Panc1 (cell line): ENCODE measurements around the gene SLC3A2. TPM values are rescaled to one million over a fixed set of nuclear protein-coding genes. Genes with fewer than 3 reads are reported as not detected.
A peak's percentile ranks its signal among the peaks of the same experiment; 100 is the strongest.

Experiments used
- ATAC-seq: fragments of 200-7000 bp; cut with Tn5 transposase; 2 replicates; pipeline ENCODE4 v1.9.1; 2020; ENCODE audit warnings: mild to moderate bottlenecking, moderate library complexity
- BruUV-seq: library from RNA; stranded (reverse); fragments of 400-500 nt; replicated peaks from 2 replicates; lab custom pipeline; 2021; lab: Mats Ljungman, UMichigan
- CTCF ChIA-PET: fragments of 300-600 bp; sonication (Branson Sonifier 250); formaldehyde crosslinking; loops from one replicate; lab custom pipeline; 2022; ENCODE audit warnings: antibody characterized with exemption; lab: Charles Lee
- POLR2A ChIA-PET: fragments of 300-600 bp; sonication (Branson Sonifier 250); formaldehyde crosslinking; loops from one replicate; lab custom pipeline; 2022; ENCODE audit warnings: antibody characterized with exemption; lab: Charles Lee
- DNase-seq: peaks from one replicate; pipeline ENCODE4 v3.0.0-alpha.2; 2010; ENCODE audit warnings: low read depth, low spot score
- H3K27ac ChIP-seq: 2 replicates; pipeline ENCODE4 v1.5.1; 2011; ENCODE audit warnings: mild to moderate bottlenecking, low read length, inconsistent platforms
- H3K27me3 ChIP-seq: fragments of 200-500 bp; sonication (Bioruptor generic); 2 replicates; pipeline ENCODE4 v1.6.0; 2014; ENCODE audit warnings: low read length, inconsistent platforms; ENCODE audit not compliant: control insufficient read depth, insufficient read depth
- H3K36me3 ChIP-seq: fragments of 200-500 bp; sonication (Bioruptor generic); 2 replicates; pipeline ENCODE4 v1.5.1; 2014; ENCODE audit warnings: inconsistent platforms, mild to moderate bottlenecking, low read length, moderate library complexity; ENCODE audit not compliant: control insufficient read depth, insufficient read depth
- H3K4me1 ChIP-seq: 2 replicates; pipeline ENCODE4 v1.5.1; 2011; ENCODE audit warnings: inconsistent platforms, mild to moderate bottlenecking, low read length, moderate library complexity; ENCODE audit not compliant: control insufficient read depth, insufficient read depth
- H3K4me3 ChIP-seq, 2 experiments: 2 replicates each; pipeline ENCODE4 v1.5.1; 2011 to 2012; ENCODE audit warnings: low read depth in 2 of 2, low read length in 2 of 2, mild to moderate bottlenecking in 2 of 2, inconsistent platforms in 1 of 2, moderate library complexity in 1 of 2
- H3K9me3 ChIP-seq: fragments of 200-500 bp; sonication (Bioruptor generic); 2 replicates; pipeline ENCODE4 v1.5.1; 2014; ENCODE audit warnings: low read depth, mild to moderate bottlenecking, inconsistent platforms, low read length, moderate library complexity; ENCODE audit not compliant: control insufficient read depth, insufficient read depth
- POLR2AphosphoS5 ChIP-seq: IDR thresholded peaks from 2 replicates; pipeline ENCODE4 v1.6.1; 2012; ENCODE audit warnings: mild to moderate bottlenecking, low read depth, low read length, moderate library complexity
- SIN3A ChIP-seq: IDR thresholded peaks from 2 replicates; pipeline ENCODE4 v1.6.1; 2012; ENCODE audit warnings: low read depth, mild to moderate bottlenecking, low read length, moderate library complexity, borderline replicate concordance; ENCODE audit not compliant: insufficient read depth
- TCF7L2 ChIP-seq: IDR thresholded peaks from 2 replicates; pipeline ENCODE4 v1.6.1; 2011; ENCODE audit warnings: mild to moderate bottlenecking, low read depth, low read length, inconsistent platforms
- in situ Hi-C: cut with HindIII; loops from 2 replicates; pipeline ENCODE4 v1.10.0; 2016; ENCODE audit warnings: low sequenced_read_pairs, low pct_unique_long_range_greater_than_20kb
- intact Hi-C: fragments of 100-400 bp; cut with micrococcal nuclease; formaldehyde crosslinking; loops from one replicate; pipeline ENCODE4 v1.10.0; 2022; ENCODE audit not compliant: unreplicated experiment
- total RNA-seq: library from RNA; stranded (reverse); gene quantifications from one replicate; pipeline ENCODE4 v1.2.1, GENCODE V29; 2021; ENCODE audit not compliant: unreplicated experiment
- TF ChIP-seq, protein P1 (sequence below): fragments of 450-650 bp; IDR thresholded peaks from 2 replicates; pipeline ENCODE4 v1.5.1; 2017; ENCODE audit warnings: mild to moderate bottlenecking
- TF ChIP-seq, protein P2 (sequence below), 2 experiments: IDR thresholded peaks; 2 replicates each; pipeline ENCODE4 v1.6.1; 2011 to 2012; ENCODE audit warnings: low read depth in 2 of 2, control low read depth in 1 of 2, low read length in 1 of 2, mild to moderate bottlenecking in 1 of 2, moderate library complexity in 1 of 2; ENCODE audit not compliant: insufficient read depth in 1 of 2

Gene SLC3A2
- total RNA-seq, 1 experiment from 2014 or later, result 184 TPM

DNA sequence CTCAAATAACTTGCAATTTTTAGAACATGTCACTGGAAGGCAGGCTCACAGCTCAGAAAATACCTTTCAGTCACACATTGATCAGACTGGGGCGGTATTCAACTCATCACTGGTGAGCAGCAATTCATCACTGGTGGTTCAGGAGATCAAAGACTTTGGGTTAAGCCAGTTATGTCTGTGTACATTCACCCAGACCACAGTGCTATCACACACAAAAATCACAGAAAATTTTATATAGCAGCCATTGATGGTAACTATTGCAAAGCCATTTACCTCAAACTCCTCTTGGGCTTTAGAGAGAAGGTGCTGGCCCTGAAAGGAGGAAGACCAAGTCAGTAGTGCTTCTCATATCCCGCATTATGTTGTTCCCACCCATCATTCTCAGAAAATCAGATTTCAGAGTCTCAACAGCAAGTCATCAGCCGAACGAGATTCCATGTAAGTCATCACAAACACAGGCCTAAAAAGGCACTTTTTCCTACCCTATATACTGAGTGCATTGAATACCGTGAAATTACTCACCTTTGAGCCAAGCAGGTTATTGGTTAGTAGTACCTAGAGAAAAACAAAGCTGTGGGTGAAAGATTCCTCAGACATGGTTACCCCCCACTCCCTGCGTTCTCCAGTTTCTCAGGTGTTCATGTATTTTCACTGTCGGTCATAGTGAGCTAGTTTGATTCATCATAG, 27.3 kb upstream of the SLC3A2 start:
- no peak for DNase-seq
- peak overlapping the region; percentile 71 to 99 for H3K4me3 ChIP-seq
- H3K27me3 ChIP-seq, result no peaks in the 10 kb centered on the region
- POLR2A ChIA-PET, result no interaction called here
- CTCF ChIA-PET, result interaction anchor here (0.6 kb wide), 1 partner anchor 26 kb away, joined by 4 read pairs; no protein-coding TSS in a partner anchor
- peak overlapping the region; percentile 99 for H3K27ac ChIP-seq
- no peak for ATAC-seq
- peaks cover 40% of the 10 kb centered on the region for H3K4me1 ChIP-seq
- TF ChIP-seq TCF7L2, result peak; percentile 50; the same call in 1 of the 2 replicates
- TF ChIP-seq, protein P1, sequence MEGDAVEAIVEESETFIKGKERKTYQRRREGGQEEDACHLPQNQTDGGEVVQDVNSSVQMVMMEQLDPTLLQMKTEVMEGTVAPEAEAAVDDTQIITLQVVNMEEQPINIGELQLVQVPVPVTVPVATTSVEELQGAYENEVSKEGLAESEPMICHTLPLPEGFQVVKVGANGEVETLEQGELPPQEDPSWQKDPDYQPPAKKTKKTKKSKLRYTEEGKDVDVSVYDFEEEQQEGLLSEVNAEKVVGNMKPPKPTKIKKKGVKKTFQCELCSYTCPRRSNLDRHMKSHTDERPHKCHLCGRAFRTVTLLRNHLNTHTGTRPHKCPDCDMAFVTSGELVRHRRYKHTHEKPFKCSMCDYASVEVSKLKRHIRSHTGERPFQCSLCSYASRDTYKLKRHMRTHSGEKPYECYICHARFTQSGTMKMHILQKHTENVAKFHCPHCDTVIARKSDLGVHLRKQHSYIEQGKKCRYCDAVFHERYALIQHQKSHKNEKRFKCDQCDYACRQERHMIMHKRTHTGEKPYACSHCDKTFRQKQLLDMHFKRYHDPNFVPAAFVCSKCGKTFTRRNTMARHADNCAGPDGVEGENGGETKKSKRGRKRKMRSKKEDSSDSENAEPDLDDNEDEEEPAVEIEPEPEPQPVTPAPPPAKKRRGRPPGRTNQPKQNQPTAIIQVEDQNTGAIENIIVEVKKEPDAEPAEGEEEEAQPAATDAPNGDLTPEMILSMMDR, result no peak
- peak; percentile 11; the same call in 1 of the 2 replicates for TF ChIP-seq POLR2AphosphoS5
- in situ Hi-C loops (no loop called here), intact Hi-C loops (no loop called here)
- no peaks in the 10 kb centered on the region for H3K9me3 ChIP-seq
- BruUV-seq, result no TSS peak
- peaks cover 31% of the 10 kb centered on the region for H3K36me3 ChIP-seq

DNA sequence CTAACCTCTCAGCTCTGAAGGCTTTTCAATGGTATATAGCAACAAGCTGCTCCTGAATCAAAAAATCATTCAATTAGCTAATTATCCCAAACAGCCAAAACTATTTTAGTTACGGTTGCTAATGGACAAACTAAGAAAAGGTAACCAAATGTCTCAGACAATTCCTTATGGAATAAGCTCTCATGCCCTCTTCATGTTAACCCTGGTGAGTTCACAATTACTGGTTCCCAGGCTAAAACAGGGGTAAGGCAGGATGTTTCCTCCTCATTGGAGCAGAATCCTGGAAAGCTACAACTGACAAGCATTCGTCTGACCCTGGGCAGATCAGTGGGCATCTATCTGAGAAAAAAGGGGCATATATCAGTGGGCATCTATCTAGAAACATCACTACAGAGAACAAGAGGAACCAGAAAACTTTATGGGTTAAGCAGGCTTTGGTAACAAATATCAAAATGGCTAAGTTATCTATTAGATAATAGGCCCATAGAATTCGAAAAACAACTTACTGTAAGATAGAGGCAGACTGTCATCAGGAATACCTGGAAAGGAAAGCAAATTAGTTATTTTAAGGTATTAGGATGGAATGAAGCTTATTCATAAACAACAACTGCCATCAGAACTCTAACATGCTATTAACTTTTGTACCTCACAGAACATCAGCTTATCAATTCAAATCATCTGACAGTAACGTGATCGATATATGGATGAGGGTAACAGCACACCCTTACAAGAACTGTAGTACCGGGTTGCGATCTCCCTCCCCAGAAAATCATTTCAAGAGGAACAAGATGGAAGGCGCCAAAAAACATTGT, 26.5 kb upstream of the SLC3A2 start:
- POLR2A ChIA-PET, result interaction anchor here (0.6 to 3.0 kb wide), 2 partner anchors 13 to 40 kb away, joined by 5 to 23 read pairs; no protein-coding TSS in a partner anchor
- TF ChIP-seq POLR2AphosphoS5 (no peak; the same call in 1 of the 2 replicates), TCF7L2 (no peak), SIN3A (no peak)
- TF ChIP-seq, protein P1, result no peak
- TF ChIP-seq, protein P2, sequence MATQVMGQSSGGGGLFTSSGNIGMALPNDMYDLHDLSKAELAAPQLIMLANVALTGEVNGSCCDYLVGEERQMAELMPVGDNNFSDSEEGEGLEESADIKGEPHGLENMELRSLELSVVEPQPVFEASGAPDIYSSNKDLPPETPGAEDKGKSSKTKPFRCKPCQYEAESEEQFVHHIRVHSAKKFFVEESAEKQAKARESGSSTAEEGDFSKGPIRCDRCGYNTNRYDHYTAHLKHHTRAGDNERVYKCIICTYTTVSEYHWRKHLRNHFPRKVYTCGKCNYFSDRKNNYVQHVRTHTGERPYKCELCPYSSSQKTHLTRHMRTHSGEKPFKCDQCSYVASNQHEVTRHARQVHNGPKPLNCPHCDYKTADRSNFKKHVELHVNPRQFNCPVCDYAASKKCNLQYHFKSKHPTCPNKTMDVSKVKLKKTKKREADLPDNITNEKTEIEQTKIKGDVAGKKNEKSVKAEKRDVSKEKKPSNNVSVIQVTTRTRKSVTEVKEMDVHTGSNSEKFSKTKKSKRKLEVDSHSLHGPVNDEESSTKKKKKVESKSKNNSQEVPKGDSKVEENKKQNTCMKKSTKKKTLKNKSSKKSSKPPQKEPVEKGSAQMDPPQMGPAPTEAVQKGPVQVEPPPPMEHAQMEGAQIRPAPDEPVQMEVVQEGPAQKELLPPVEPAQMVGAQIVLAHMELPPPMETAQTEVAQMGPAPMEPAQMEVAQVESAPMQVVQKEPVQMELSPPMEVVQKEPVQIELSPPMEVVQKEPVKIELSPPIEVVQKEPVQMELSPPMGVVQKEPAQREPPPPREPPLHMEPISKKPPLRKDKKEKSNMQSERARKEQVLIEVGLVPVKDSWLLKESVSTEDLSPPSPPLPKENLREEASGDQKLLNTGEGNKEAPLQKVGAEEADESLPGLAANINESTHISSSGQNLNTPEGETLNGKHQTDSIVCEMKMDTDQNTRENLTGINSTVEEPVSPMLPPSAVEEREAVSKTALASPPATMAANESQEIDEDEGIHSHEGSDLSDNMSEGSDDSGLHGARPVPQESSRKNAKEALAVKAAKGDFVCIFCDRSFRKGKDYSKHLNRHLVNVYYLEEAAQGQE (IDR thresholded peaks at IDR 0.05; ENCODE audit: insufficient read depth in 1 of 2, low read depth in 2 of 2, low read length in 1 of 2), result no peak
- in situ Hi-C loops (no loop called here), intact Hi-C loops (no loop called here)
- no TSS peak for BruUV-seq
- H3K27ac ChIP-seq, result peak overlapping the region; percentile 99
- CTCF ChIA-PET, result interaction anchor here (0.6 kb wide), 1 partner anchor 25 kb away, joined by 4 read pairs; no protein-coding TSS in a partner anchor
- ATAC-seq, result no peak
- DNase-seq, result no peak
- H3K36me3 ChIP-seq, result peaks cover 31% of the 10 kb centered on the region
- no peaks in the 10 kb centered on the region for H3K9me3 ChIP-seq
- no peaks in the 10 kb centered on the region for H3K27me3 ChIP-seq
- H3K4me3 ChIP-seq, result peak overlapping the region; percentile 71 to 99
- H3K4me1 ChIP-seq, result peaks cover 40% of the 10 kb centered on the region
